Mammary epithelial cell (primary cell): Measurements from ENCODE around the gene PRICKLE3.
"Not testable (repeated sequence)": the region's sequence is repeated elsewhere in the genome, so short reads cannot be mapped to it uniquely, and the experiment has no call there.

Source experiments
- CTCF ChIP-seq, 2 donors: IDR thresholded peaks in 1 of 2; conservative IDR thresholded peaks in 1 of 2; 2 replicates each; pipeline ENCODE4 v1.5.1; 2011 to 2012; ENCODE audit warnings: inconsistent platforms in 2 of 2, low read length in 2 of 2, mild to moderate bottlenecking in 2 of 2, control low read depth in 1 of 2, low read depth in 1 of 2; ENCODE audit not compliant: insufficient read depth in 1 of 2; ENCODE audit errors: extremely low read depth in 1 of 2
- EZH2 ChIP-seq: IDR thresholded peaks from 2 replicates; pipeline ENCODE4 v1.6.1; 2012; ENCODE audit warnings: low read length, inconsistent platforms, borderline replicate concordance

GRCh38 chrX:49132275-49132674 lies 53.9 kb downstream of the PRICKLE3 start:
- not testable (repeated sequence) for TF ChIP-seq CTCF (conservative IDR thresholded peaks at IDR 0.05 in 1 of 2, IDR thresholded peaks at IDR 0.05 in 1 of 2; ENCODE audit: extremely low read depth in 1 of 2, insufficient read depth in 1 of 2, low read depth in 1 of 2, low read length in 2 of 2); EZH2
